Activated CD8-positive, alpha-beta memory T cell treated with anti-CD3 and anti-CD28 coated beads, Interleukin-2, amount 50 U/mL, for 24 hours (primary cell): Measurements from ENCODE around the gene HOXA3.

Source experiments
- DNase-seq: peaks from one replicate; pipeline ENCODE4 v3.0.0-alpha.2; 2020; ENCODE audit errors: extremely low read depth

Gene HOXA3

DNA sequence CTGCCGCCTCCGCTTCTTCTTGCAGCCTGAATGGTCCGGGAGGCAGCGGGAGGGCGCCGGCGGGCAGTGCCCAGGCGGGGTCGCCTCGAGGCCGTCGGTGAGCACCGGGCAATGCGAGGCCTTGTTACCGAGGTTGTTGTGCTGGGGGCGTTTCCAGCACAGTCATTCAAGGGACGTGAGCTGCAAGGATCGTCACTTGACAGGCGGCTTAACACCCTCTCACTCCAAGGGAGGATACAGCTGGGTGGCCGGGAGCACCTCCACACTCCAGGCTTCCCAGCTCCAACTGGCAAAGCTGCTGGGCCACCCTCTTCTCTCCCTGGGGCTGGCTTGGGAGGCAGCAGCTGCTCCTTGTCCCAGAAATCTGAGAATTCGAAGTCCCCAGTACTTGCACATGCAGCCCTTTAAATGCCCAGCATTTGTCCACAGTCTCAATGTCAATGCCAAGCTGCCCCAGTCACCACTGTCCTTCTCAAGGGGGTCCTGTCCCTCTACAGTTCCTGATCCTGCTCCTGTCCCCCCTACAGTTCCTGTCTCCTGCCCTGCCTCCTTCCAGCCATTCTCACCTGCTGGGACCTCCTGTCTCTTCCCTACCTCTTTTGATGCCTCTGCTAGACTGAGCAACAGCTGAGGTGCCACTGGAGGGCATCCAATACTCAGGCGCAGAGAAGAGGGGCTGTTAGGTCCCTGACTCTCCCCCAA is 37.1 kb upstream of the HOXA3 start:
- DNase-seq, result no peak

DNA sequence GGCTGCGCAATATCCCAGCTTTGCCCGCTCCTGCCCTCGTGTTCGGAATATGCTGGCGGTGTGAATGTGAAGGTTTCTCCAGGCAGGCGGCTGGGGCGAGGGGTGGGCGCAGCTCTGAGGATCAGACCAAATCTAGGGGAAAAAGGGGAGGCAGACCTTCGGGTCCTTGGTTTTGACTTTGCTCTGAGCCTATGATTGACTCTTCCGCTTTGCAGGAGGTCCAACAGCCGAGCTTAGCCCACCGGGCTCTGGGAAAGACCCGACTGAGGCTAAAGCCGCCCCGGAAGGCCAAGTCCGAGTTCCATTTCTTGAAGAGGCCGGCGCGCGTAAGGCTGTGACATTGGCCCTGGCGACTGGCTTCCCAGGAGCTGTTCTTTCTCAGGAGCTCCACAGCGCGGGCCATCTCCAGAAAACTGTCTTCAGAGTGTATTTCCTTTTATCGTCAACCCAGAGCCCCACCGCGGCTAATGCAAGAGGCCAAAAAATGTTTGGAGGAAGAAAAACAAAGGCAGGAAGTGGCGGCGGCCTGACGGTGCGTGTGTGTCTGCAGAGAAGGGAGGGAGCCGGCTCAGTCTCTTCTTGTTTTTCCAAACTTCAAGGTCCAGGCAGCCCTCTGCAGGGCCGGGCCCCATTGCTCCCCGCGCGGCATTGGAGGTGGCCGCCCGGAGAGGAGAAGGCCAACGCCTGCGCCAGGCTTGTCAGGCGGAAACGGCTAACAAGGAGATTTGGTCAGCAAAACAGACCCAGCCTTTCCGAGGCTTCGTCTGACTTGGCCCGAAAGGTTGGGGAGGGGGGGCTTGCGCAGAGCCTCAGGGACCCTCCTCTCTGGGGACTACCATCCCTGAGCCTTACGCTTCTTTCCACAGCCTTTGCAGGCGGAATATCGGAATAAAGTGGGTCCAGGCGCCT is 36.3 kb upstream of the HOXA3 start:
- DNase-seq, result no peak

DNA sequence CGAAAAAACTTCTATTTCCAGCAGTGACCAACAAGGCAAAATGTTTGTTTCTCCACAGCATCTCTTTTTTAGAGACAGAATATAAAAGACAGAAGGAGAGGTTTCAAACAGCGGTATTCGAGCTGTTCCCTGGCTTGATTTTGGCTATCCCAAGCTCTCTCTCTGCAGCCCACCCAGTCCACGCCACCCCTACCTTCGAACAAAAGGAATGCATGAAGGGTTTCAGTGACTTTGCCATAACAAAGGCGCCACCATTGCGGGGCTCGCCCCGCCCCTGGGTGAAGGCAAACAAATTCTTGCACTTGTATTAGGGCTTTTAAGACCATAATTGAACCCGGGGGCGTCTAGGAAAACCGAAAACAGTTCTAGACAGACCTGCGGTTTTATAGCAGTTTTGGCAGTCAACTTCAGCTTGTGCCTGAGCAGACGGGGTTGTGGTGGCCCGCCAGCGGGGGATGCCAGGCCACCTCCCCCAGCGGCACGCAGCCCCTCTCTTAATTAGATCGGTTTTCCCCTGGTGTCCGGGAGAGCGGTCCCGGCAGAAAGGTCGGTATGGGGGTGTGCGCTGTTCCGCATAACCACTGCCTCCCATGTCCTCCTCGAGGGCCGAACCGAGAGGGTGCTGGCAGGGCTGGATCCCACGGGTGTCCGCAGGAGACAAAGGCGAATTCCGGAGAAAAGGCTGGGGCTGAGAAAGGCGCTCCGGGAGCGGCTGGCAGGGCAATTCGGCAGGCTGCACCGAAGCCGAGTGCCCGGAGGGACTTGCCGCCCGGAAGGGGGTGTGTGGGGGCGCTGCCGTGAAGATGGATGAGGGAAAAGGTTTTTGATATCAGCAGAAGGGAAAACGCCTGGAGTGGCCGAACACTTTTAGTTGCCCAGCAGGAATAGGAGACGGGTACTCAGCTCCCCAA is 35.3 kb upstream of the HOXA3 start:
- no peak for DNase-seq

DNA sequence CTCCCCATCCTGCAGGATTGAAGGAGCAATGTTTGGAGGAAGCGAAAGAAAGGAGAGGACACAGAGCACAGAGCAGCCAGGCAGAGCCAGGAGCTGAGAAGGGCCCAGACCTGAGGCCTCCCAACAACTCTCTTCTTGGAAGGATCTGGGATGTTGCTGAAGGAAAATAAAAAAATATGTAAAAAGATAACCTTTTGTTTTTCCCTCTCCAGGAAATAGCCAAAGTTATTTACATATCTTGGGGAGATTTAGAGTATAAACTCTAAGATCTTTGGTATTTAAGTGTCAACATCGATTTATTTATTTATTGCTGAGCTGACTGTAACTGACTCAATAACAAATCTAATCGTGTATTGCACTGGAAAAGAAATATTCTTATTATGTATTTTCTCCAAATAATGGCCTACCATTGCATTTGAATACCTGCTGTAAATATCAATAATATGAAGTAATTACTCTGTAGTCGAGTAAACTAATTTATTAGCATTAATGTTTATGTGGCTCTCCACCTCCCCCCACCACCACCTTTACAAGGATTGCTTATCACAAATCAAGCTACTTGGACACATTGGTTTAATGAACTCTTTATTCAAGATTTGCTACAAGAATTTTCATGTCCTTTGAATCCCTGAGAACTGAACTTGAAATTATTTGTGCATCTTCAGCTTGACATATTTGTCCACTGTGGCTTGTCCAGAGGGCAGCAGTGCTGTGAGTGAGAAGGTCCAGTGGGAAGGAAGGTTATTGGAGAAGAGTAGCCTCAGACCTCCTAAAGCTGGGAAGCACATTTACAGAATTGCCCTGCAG is 34.5 kb upstream of the HOXA3 start:
- DNase-seq, result no peak

DNA sequence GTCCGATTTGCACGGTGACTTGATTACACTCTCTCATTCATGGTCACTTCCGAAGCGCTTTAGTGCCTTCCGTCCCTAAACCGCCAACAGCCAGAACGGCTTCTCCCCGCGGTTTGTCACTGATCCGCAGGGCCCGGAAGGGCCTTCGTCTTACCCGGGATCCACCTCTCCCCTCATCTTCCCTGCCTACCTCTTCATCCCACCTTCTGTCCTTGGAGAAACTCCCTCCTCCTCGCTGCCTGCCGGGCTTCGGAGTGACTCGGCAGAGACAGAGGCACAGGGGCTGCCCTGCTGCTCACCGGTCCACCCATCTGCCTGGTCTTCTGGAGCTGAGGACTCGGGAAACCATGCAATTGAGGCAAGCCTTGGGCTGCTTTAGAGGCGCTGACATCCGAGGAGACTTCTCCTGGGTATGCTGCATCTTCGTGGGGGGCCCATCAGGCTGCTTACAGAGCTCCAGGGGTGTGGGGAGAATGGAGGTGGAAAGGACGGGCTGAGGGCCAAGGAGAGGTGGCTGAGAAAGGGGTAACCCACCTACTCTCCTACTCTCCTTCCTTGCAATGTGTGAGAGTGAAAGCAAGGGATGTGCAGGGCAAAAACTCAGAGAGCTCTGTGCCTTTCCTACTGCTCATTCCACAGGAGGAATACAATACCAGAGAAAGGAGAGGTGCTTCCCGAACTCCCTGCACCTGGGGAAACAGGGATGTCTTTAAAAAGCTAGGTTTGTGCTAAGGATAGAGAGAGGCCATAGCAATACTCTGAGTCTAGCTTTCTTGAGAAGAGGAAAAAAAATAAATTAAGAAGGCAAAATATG is 33.7 kb upstream of the HOXA3 start:
- no peak for DNase-seq

DNA sequence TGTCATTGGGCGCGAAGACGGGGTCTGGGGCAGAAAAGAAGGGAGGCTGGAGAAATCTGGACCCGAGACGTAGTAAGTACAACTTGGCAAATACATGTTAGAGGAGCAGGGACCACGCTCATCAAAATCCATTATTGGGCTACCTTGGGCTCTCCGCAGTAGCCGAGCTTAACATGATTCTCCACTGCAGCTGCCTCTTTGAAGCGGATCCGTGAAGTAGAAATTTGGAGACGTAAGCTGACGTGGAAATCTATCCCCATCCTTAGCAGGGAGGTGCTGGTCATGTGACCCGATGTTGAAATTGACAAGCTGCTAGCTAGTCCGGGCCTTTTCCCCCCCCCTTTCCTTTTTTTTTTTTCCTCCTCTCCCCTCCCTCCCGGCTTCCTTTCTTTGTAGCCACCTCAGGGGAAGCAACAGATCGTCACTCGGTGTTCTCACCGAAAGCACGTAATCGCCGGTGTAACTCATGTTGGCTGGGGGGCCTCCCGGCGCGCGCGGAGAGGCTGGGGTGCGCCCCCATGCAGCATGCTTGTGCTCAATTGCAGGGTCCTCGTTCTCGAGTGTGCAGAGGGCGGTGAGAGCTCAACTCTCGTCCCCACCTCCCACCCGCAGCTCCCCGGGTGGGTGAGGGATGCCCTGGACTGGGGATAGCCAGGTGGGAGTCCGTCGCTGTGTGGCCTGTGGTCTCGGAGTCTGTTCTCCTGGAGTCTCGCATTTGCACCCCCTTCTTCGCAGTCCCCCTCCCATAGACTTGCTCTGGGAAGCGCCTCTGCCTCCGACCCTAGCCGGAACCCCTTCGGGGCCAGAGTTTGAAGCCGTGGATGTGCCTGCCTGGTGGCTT is 32.9 kb upstream of the HOXA3 start, which contains the start of gene HOXA11:
TSS of gene HOXA11 (minus strand) at position 220 of the 841 bp plus-strand sequence. CDS start at position 132, 88 bp downstream.
- no peak for DNase-seq

DNA sequence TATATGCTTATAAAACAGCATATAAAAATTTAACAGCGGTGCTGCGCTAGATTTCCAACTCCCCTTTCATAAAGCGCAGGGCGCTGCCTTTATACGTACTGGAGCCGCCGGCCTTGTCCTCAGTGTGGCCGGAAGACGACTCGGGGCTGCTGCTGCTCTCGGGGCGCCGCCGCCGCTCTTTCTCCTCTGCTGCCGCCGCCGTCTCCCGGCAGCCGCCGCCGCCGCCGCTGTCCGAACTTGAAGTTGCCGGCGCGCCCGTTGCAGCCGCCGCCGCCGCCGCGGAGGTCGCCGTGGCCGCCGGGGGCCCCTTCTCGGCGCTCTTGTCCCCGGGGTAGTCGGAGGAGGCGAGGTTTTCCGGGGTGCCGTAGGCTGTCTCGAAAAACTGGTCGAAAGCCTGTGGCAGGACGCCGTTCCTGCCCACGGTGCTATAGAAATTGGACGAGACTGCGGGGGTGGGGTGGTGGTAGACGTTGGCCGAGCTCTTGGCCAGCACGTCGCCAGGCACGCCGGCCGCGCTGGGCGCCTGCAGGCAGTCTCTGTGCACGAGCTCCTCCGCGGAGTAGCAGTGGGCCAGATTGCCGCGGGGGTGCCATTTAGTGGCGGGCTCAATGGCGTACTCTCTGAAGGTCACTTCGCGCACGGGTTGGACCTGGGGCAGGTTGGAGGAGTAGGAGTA is 32.1 kb upstream of the HOXA3 start:
- no peak for DNase-seq

DNA sequence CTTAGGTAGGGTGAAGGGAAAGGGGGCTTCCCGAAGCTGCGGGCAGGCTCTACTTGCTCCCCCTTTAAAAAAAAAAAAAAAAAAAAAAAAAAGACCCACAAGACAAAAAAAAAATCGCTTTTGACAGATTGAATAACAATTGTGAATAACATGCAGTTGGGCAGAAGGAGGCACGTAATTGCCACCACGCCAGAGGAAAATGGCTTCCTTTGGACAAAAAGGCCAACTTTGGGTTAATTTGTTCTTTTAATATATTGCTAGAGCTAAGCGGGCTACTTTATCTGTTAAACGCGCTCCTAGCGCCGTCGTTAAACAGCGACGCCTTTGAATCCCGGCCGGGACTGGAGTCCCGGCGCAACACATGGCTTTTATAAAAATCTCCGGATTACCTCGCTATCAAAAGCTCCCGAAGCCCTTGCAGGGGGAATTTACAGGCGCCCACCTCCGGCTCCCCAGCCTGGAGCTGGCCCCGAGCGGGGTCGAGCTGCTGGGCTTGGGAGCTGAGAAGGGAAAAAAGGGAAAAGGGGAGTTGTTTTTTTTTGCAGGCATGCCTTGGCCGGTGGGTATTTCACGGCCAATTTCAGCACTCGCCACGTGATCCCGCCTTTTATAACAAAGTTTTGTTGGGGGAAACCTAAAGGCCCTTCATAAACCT is 31.4 kb upstream of the HOXA3 start:
- no peak for DNase-seq

DNA sequence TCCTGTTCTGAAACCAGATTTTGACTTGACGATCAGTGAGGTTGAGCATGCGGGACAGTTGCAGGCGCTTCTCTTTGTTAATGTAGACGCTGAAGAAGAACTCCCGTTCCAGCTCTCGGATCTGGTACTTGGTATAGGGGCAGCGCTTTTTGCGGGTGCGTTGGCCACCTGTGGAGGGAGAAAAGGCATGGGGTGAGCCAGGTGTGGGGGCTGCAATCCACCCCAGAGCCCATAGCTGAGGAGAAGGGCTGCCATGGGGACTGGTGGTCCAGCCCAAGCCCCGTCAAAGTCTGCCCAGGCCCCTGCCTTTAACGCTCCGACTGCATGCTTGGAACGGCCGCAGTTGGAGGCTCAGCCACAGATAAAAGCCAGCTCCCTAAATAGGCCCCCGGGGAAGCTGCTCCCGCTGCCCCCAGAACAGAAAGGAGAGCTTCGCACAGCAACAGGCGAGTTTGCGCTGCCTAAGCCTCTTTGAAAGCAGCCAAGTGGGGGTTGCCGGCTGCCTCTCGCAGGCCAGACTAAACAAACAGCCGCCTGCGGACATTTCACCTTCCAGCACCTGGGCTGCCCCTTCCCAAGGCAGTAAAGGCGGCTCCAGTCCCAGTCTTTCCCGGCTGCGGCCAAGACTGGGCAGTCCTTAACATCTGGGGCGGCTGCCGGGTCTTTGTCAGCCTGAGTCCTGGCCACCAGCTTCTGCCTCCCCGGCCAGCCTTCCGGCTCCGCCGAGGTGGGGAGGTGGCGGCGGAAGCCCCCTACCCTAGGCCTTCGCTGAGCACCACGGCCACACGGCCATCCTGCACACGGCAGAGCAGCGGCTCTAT is 30.7 kb upstream of the HOXA3 start:
- no peak for DNase-seq

DNA sequence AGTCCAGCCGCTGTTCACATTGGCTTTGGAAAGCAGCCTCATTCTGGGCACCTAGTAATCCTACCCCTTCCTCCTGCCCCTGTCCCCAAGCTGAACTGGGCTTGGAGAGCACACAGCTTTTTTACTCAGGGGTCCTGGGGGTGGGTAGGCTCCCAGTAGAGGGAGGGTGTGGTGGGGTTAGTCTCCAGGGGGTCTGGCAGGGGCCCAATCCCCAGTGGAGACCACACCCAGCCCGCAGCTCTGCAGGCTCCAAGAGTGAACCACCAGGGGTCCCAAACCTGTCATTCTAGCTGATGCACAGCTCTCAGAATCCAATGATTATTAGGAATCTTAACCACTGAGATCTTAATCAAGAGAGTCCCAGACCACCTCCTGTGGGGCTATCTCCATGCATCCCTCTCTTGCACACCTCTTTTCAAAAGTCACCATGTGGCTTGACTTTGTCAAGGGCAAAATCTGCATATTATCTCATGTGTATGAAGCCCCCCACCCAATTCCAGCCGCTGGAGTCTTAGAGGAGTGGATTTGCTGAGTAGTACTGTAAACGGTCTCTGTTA is 30.0 kb upstream of the HOXA3 start:
- no peak for DNase-seq

DNA sequence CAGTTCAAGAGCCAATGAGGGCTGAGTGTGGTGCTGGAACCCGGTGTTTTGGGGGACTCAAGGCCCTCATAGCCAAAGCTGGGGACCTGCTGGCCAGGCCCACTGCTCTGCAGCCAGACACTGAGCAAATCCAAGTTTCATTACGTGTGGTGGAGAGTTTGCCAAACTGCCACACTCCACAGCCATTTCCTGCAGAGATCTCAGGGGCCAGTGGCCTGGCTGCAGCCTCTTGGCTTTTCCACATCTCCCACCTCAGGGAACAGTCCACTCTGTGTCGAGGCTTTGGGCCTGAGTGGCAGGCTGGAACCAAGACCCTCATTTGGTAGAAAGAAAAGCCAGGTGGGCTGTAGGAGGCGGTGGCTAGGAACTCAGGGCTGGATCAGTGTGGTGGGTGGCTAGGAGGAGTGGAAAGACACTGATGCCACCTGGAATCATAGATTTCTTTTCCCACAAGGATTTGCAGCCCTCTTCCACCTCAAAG is 29.5 kb upstream of the HOXA3 start:
- no peak for DNase-seq

DNA sequence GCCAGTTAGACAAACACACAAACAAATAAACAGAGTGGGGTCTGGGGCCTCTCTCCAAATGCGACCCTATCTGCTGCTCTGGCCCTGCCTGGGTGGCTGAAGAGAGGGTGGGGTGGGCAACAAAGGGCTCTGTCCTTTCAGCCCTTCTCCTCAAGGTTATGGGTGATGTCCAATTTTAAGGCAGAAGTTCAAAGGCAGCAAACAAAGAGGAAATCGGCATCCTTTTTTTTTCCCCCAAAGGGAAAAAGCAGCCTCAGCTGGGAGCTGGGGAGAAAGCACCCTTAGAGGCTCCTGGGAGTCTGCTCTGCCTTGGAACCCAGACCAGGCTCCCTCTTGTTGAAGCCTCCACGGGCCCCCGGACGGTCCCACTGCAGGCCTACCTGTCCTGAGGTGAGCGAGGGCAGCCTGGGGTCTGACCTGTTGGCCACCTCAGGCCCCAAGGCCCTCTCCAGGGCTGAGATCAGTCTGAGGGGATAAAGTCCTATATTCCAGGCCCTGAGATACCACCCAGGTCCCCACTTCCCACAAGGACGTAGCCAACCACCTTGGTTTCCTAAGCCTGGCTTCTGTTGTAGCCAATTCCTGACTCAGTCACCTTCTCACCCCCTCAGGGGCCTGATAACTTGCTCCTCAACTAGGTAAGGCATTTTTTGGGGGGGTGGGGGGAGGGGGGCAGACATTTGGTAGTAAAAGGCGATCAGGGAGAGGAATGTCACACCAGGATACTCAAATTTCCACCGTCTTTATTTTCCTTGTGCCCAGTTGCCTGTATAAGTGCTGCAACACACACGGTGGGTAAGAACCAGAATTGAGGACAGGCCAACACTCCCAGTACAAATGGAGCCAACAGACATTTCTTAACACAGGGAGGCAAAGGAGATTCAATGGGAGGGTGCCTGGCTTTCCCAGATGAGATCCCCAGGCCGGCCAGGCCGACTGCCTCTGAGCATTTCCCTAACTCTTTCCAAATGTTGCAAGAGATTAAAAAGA is 28.3 kb upstream of the HOXA3 start:
- DNase-seq, result no peak

DNA sequence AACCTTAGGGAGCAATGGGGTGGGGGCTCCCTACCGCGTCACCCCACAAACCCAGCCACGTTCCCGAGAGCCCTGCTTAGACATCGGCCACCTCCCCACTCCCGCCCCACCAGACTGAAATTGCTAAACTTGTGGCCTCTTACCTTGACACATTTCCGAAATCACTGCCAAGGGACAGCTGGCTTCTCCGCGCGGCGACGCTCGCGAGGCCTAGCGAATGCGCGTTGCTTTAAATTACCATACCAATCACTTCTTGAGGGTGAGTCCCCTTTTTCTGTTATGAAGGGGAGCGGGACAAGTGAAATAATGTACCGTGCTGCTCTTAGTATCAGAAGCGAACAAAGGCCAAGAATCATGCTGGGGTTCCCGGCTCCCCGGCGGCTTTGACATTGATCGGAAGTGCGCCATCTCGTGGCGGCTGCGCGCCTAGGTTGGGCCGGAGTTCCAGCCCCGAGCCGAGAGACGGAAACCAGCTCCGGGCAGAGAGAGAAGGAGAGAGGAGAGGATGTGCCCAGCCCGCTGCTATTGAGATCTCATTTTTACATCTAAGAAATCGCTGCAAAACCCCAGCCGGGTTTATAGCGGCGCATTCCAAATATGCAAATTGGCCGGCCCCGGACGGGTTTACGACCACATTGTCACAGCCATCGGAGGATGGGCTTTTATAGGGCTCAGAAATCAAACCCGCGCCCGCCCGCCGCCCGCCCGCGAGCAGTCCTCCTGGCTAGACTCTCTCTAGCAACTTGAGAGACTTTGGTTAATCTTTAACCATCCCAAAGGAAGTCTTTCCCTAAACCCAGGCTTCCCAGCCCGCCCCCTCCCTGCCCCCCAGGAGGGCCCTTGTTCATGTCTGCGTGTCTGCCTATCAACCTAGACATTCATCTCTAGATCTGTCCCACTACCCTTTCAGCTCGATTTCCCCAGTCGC is 27.4 kb upstream of the HOXA3 start:
- no peak for DNase-seq

DNA sequence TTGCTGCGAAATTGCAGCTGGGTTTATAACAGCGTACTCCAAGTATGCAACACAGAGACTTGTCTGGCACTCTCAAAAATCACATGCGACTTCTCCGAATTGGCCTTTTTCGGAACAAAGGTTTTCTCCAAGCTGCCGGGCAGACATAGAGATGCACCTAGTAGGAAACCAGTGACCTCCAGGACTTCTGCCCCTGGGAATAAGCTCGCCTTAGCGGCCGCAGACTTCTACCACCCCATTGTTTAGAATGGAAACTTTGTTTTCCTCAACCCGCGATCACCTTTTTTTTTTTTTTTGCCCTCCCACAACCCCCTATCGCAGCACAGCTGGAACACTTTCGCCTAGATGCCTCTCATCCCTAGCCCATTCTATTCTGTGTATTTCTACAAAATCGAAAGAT is 26.6 kb upstream of the HOXA3 start:
- DNase-seq, result no peak

DNA sequence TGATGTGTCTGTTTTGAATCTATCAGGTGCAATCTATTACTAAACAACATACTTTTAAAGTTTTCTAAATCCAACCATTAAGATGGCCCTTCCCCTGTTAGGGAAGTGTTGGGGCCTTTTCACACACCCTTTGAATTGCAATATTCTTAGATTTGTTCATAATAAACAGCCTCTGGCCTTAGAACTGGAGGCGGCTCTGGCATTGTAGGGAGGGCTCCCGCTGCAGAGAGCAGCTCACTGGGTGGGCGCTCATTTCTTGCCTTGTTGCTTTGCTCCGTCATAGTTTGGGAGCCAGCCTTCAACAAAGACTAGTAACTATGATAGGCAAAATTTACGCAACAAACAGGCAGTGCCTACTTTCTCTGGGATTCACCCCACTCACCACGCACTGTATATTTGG is 26.0 kb upstream of the HOXA3 start:
- no peak for DNase-seq
